ENCODE data around the gene C9. TPM values are rescaled to one million over a fixed set of nuclear protein-coding genes. Genes with fewer than 3 reads are reported as not detected.
"Not testable (repeated sequence)": the region's sequence is repeated elsewhere in the genome, so short reads cannot be mapped to it uniquely, and the experiment has no call there.

C9 gene
- not detected for total RNA-seq

DNA sequence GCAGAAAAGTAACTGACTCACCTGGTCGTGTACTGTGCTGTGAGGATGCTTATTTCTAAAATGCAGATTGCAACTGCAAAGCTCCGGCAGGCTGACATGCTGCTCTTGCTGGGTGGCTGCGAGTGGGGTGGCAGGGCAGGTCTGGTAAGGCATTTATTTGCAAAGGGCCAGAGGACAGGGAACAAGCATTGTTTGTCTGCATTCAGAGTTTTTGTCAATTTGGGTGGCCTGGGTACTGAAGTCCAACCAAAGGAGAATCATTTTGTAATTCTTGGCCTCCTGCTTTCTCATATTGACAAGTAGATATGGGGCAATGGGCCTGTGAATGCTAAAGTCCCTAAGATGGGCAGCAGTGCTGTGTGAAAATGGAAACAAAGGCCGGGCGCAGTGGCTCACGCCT is at the start of gene C9:
Gene C9 (minus strand): TSS at position 129 of the 400 bp plus-strand sequence. CDS start 31 bp downstream, at position 98.
- Mint-ChIP-seq H3K4me1 (ENCODE audit: low read depth) (peaks cover 7% of the 10 kb centered on the region), H3K4me3 (no peak within 1 kb of the TSS), H3K27ac (no peak within 1 kb of the TSS), H3K36me3 (no peaks in the 10 kb centered on the region), H3K27me3 (no peaks in the 10 kb centered on the region), H3K9me3 (no peaks in the 10 kb centered on the region)
- POLR2A ChIA-PET = no interaction called here
- intact Hi-C loops (cut with micrococcal nuclease) = no loop called here
- CTCF ChIA-PET = no interaction called here
- DNase-seq = no peak

GRCh38 chr5:39413771-39414170 is 49.5 kb upstream of the C9 start:
- intact Hi-C loops (cut with micrococcal nuclease) = no loop called here
- Mint-ChIP-seq H3K9me3 (no peaks in the 10 kb centered on the region), H3K36me3 (no peaks in the 10 kb centered on the region), H3K27me3 (peaks cover 11% of the 10 kb centered on the region), H3K27ac (no peak overlapping the region), H3K4me1 (ENCODE audit: low read depth) (no peaks in the 10 kb centered on the region), H3K4me3 (no peak overlapping the region)
- no peak for DNase-seq
- ChIA-PET CTCF (interaction anchor here (0.8 to 1.0 kb wide), 2 partner anchors 9 to 11 kb away, joined by 3 read pairs; partner anchors contain the start of gene DAB2), POLR2A (no interaction called here)

- no peaks in the 10 kb centered on the region for H3K4me1 Mint-ChIP-seq (ENCODE audit: low read depth)
- intact Hi-C loops (cut with micrococcal nuclease) = no loop called here
- DNase-seq = no peak
- no peak overlapping the region for H3K4me3 Mint-ChIP-seq
- H3K9me3 Mint-ChIP-seq = no peaks in the 10 kb centered on the region
- no peaks in the 10 kb centered on the region for H3K36me3 Mint-ChIP-seq
- H3K27ac Mint-ChIP-seq = no peak overlapping the region
- CTCF ChIA-PET = interaction anchor here (0.8 kb wide), 1 partner anchor 12 kb away, joined by 3 read pairs; the partner anchor contains the start of gene DAB2
- POLR2A ChIA-PET = no interaction called here
- H3K27me3 Mint-ChIP-seq = peaks cover 11% of the 10 kb centered on the region
Observed at GRCh38 chr5:39412721-39413394, 48.6 kb upstream of the C9 start.

GRCh38 chr5:39411985-39412384 is 47.7 kb upstream of the C9 start:
- peaks cover 9% of the 10 kb centered on the region for H3K27me3 Mint-ChIP-seq
- ChIA-PET CTCF (no interaction called here), POLR2A (no interaction called here)
- H3K4me3 Mint-ChIP-seq = no peak overlapping the region
- no peak overlapping the region for H3K27ac Mint-ChIP-seq
- H3K9me3 Mint-ChIP-seq = no peaks in the 10 kb centered on the region
- H3K36me3 Mint-ChIP-seq = no peaks in the 10 kb centered on the region
- no peaks in the 10 kb centered on the region for H3K4me1 Mint-ChIP-seq (ENCODE audit: low read depth)
- DNase-seq = no peak
- intact Hi-C loops (cut with micrococcal nuclease) = no loop called here

DNA sequence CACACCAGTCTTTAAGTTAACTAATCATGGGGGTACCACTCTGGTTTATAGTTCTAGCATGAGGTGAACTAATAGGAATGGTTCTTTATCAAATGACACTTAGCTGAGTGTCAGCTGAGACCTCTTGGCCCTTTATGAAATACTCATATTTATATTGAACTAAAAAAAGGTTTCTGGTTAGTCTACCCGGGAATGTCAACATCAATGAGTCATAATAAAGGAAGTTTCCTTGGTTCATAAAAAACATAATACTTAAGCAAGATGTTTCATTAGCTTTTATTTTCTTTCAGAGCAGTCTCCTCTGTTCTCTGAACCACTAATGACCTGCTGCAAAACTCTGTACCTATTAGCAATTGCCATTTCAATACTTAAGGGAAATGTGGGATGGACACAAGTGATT is 46.8 kb upstream of the C9 start:
- no peaks in the 10 kb centered on the region for H3K36me3 Mint-ChIP-seq
- intact Hi-C loops (cut with micrococcal nuclease) = no loop called here
- no peak for DNase-seq
- H3K27me3 Mint-ChIP-seq = peaks cover 9% of the 10 kb centered on the region
- no peak overlapping the region for H3K4me3 Mint-ChIP-seq
- CTCF ChIA-PET = no interaction called here
- H3K9me3 Mint-ChIP-seq = no peaks in the 10 kb centered on the region
- no peaks in the 10 kb centered on the region for H3K4me1 Mint-ChIP-seq (ENCODE audit: low read depth)
- H3K27ac Mint-ChIP-seq = no peak overlapping the region
- POLR2A ChIA-PET = no interaction called here

- no peak for DNase-seq
- H3K27me3 Mint-ChIP-seq = peaks cover 9% of the 10 kb centered on the region
- H3K9me3 Mint-ChIP-seq = no peaks in the 10 kb centered on the region
- ChIA-PET POLR2A (interaction anchor here (0.6 kb wide), 2 partner anchors 19 to 544 kb away, joined by 3 to 6 read pairs; no protein-coding TSS in a partner anchor), CTCF (interaction anchor here (0.6 kb wide), 1 partner anchor 209 kb away, joined by 3 read pairs; no protein-coding TSS in a partner anchor)
- no peak overlapping the region for H3K4me3 Mint-ChIP-seq
- intact Hi-C loops (cut with micrococcal nuclease) = no loop called here
- no peak overlapping the region for H3K27ac Mint-ChIP-seq
- H3K4me1 Mint-ChIP-seq (ENCODE audit: low read depth) = no peaks in the 10 kb centered on the region
- no peaks in the 10 kb centered on the region for H3K36me3 Mint-ChIP-seq
Observed at GRCh38 chr5:39409033-39409432, 44.7 kb upstream of the C9 start.

GRCh38 chr5:39405083-39405843 is 41.0 kb upstream of the C9 start:
- Mint-ChIP-seq H3K27me3 (peaks cover 9% of the 10 kb centered on the region), H3K4me1 (ENCODE audit: low read depth) (no peaks in the 10 kb centered on the region), H3K27ac (no peak overlapping the region), H3K9me3 (no peaks in the 10 kb centered on the region), H3K36me3 (no peaks in the 10 kb centered on the region), H3K4me3 (no peak overlapping the region)
- intact Hi-C loops (cut with micrococcal nuclease) = no loop called here
- CTCF ChIA-PET = interaction anchor here (1.0 kb wide), 1 partner anchor 9 kb away, joined by 3 read pairs; no protein-coding TSS in a partner anchor
- DNase-seq = no peak
- POLR2A ChIA-PET = no interaction called here

DNA sequence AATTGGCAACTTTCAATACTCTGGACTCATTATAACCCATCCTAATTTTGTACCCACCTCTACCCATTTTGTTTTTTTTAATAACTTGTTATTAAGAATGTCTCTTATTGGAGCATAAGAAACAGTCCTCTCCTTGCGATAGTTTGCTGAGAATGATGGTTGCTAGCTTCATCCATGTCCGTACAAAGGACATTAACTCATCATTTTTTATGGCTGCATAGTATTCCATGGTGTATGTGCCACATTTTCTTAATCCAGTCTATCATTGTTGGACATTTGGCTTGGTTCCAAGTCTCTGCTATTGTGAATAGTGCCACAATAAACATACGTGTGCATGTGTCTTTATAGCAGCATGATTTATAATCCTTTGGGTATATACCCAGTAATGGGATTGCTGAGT is 39.5 kb upstream of the C9 start:
- POLR2A ChIA-PET; H3K27ac Mint-ChIP-seq; H3K36me3 Mint-ChIP-seq; DNase-seq; H3K4me1 Mint-ChIP-seq (ENCODE audit: low read depth); H3K27me3 Mint-ChIP-seq; CTCF ChIA-PET; H3K4me3 Mint-ChIP-seq; H3K9me3 Mint-ChIP-seq; intact Hi-C loops (cut with micrococcal nuclease): not testable (repeated sequence)

DNA sequence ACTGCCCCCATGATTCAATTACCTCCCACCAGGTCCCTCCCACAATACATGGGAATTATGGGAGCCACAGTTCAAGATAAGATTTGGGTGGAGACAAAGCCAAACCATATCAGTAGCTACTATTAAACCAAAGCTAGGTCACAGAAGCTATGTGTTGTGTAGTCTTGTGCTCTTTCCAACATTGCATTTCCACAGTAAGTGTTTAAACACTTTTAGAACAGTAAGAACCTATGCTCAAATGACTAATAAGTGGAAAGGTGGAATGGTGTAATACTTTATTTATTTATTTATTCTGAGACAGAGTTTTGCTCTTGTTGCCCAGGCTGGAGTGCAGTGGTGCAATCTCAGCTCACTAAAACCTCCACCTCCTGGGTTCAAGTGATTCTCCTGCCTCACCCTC is 37.8 kb upstream of the C9 start:
- H3K4me3 Mint-ChIP-seq; H3K27me3 Mint-ChIP-seq; POLR2A ChIA-PET; intact Hi-C loops (cut with micrococcal nuclease); H3K27ac Mint-ChIP-seq; H3K9me3 Mint-ChIP-seq; H3K36me3 Mint-ChIP-seq; H3K4me1 Mint-ChIP-seq (ENCODE audit: low read depth); DNase-seq: not testable (repeated sequence)
- CTCF ChIA-PET = interaction anchor here (1.8 kb wide), 1 partner anchor 26 kb away, joined by 4 read pairs; no protein-coding TSS in a partner anchor

DNA sequence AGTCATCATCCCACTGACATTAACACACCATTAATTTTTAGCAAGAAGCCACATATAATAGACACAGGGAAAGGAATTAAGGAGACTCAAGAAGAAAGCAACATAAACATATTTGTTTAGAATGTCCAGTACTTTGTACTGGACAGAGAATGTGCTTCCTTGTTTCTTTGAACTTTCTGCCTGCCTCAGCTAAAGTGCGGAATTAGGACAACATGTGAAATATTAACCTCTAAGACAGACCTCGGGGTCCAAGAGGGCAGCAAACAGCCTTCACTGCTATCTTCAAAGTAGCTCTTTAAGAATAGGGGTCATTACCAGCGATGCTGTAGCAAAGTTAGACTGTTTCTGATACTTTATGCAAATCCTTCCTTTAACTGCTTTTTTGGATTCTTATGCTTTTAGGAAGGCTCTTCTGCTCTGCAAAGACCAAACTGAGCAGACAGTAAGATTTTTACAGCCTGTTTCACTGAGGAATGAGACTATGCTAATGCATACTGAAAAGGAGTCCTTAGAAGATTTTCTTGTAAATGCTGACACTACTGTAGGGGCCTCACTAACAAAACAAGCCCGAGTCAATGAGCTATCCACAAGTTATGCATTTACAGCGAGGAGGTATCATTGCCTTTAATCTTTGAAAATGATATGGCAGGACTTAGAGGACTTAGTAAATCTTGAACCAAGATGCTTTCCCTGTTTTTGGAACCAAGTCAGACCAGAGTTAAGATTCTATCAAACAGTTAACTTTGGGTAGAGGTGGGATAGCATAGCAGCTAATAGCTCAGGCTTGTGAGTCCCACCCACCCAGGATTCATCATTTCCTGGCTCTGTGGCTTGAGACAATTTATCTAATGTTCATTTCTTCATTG is 36.7 kb upstream of the C9 start:
- CTCF ChIA-PET = interaction anchor here (1.8 kb wide), 1 partner anchor 25 kb away, joined by 4 read pairs; no protein-coding TSS in a partner anchor
- Mint-ChIP-seq H3K4me3 (no peak overlapping the region), H3K4me1 (ENCODE audit: low read depth) (no peaks in the 10 kb centered on the region), H3K27ac (no peak overlapping the region), H3K9me3 (no peaks in the 10 kb centered on the region), H3K27me3 (no peaks in the 10 kb centered on the region), H3K36me3 (no peaks in the 10 kb centered on the region)
- intact Hi-C loops (cut with micrococcal nuclease) = no loop called here
- no peak for DNase-seq
- POLR2A ChIA-PET = no interaction called here

DNA sequence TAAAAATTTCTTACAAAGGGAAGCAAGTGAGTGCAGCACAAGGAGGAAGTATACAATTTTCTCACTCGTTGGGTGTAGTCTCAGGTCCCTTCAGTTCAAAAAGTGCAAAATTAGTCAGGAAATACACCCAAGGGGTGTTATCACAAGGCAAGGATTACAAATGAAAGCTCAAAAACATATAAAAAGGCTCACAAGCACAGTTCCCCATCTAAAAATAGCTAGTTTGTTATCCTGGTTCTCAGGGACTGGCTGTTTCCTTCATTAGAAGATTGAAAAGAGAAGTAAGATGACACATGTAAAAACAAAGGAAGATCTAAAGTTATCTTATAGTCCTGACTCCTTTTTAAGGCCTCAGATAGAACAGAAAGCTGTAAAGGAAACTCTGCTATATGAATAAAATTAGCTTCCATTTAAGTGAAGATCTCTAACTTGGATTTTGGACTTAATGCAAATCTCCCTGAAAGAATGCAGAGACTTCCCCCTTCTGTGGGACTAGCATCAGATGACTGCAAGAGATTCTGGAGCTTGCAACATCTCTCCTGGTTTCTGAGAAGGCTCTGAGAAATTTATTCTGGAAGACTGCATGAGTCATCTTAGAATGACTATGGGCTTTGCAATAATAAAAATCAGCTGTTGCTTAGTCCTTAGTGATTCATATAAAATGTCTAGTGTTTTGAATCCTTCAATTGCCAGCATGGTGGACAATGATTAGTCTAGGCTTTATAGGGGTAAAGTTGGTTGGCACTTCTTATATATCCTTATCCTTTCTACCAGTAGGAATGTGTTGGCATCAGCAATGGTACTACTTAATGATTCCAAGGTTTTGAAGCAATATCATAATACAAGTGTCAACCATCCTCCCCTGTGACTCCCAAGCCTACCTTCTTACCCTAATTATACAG is 35.1 kb upstream of the C9 start:
- POLR2A ChIA-PET = interaction anchor here (0.9 kb wide), 1 partner anchor 29 kb away, joined by 3 read pairs; no protein-coding TSS in a partner anchor
- H3K27ac Mint-ChIP-seq = no peak overlapping the region
- CTCF ChIA-PET = interaction anchor here (1.7 to 1.8 kb wide), 2 partner anchors 23 to 148 kb away, joined by 4 to 9 read pairs; no protein-coding TSS in a partner anchor
- DNase-seq = no peak
- intact Hi-C loops (cut with micrococcal nuclease) = no loop called here
- no peaks in the 10 kb centered on the region for H3K27me3 Mint-ChIP-seq
- H3K9me3 Mint-ChIP-seq = no peaks in the 10 kb centered on the region
- H3K4me3 Mint-ChIP-seq = no peak overlapping the region
- H3K36me3 Mint-ChIP-seq = no peaks in the 10 kb centered on the region
- H3K4me1 Mint-ChIP-seq (ENCODE audit: low read depth) = no peaks in the 10 kb centered on the region
